ENCODE data around the gene RABGAP1. TPM values are rescaled to one million over a fixed set of nuclear protein-coding genes. Genes with fewer than 3 reads are reported as not detected.

The RABGAP1 gene
- total RNA-seq, 1 experiment from 2014 or later = 64.0 TPM

GRCh38 chr9:123120953-123121352 is 180.1 kb downstream of the RABGAP1 start:
- TF ChIP-seq CTCF (conservative IDR thresholded peaks at IDR 0.05; ENCODE audit: low read depth, low read length) (no peak), EZH2 (IDR thresholded peaks at IDR 0.05; ENCODE audit: borderline replicate concordance, low read depth, low read length, poor library complexity, severe bottlenecking) (no peak)
- Histone ChIP-seq H3K4me1 (ENCODE audit: insufficient read depth, low read length, poor library complexity, severe bottlenecking) (peaks cover 21% of the 10 kb centered on the region), H3K4me3 (ENCODE audit: low read depth, low read length, poor library complexity, severe bottlenecking) (no peak overlapping the region), H3K27me3 (replicated peaks; ENCODE audit: insufficient read depth, low read depth, low read length, poor library complexity) (no peaks in the 10 kb centered on the region), H3K36me3 (ENCODE audit: insufficient read depth, low read length, poor library complexity, severe bottlenecking) (peaks cover 2% of the 10 kb centered on the region), H3K9me3 (ENCODE audit: low read depth, low read length, poor library complexity, severe bottlenecking) (no peaks in the 10 kb centered on the region), H3K27ac (ENCODE audit: low read depth, low read length, poor library complexity, severe bottlenecking) (no peak overlapping the region)
- CTCF ChIA-PET = no interaction called here
- BruUV-seq (replicated peaks) = no TSS peak
- DNase-seq (ENCODE audit: low spot score) = no peak
- POLR2A ChIA-PET (ENCODE audit: low non-redundant PET) = no interaction called here
- intact Hi-C loops (cut with micrococcal nuclease; ENCODE audit: unreplicated experiment) = no loop called here

GRCh38 chr9:123121457-123121856 is 180.6 kb downstream of the RABGAP1 start:
- TF ChIP-seq CTCF (conservative IDR thresholded peaks at IDR 0.05; ENCODE audit: low read depth, low read length) (no peak), EZH2 (IDR thresholded peaks at IDR 0.05; ENCODE audit: borderline replicate concordance, low read depth, low read length, poor library complexity, severe bottlenecking) (no peak)
- no peaks in the 10 kb centered on the region for H3K27me3 ChIP-seq (replicated peaks; ENCODE audit: insufficient read depth, low read depth, low read length, poor library complexity)
- no TSS peak for BruUV-seq (replicated peaks)

GRCh38 chr9:123127512-123128075 is 186.8 kb downstream of the RABGAP1 start:
- H3K4me3 ChIP-seq (ENCODE audit: low read depth, low read length, poor library complexity, severe bottlenecking) = no peak overlapping the region
- no TSS peak for BruUV-seq (replicated peaks)
- ChIA-PET POLR2A (ENCODE audit: low non-redundant PET) (no interaction called here), CTCF (no interaction called here)
- TF ChIP-seq EZH2 (IDR thresholded peaks at IDR 0.05; ENCODE audit: borderline replicate concordance, low read depth, low read length, poor library complexity, severe bottlenecking) (no peak), CTCF (conservative IDR thresholded peaks at IDR 0.05; ENCODE audit: low read depth, low read length) (no peak)
- H3K27ac ChIP-seq (ENCODE audit: low read depth, low read length, poor library complexity, severe bottlenecking) = no peak overlapping the region
- H3K9me3 ChIP-seq (ENCODE audit: low read depth, low read length, poor library complexity, severe bottlenecking) = no peaks in the 10 kb centered on the region
- no peaks in the 10 kb centered on the region for H3K4me1 ChIP-seq (ENCODE audit: insufficient read depth, low read length, poor library complexity, severe bottlenecking)
- DNase-seq (ENCODE audit: low spot score) = no peak
- intact Hi-C loops (cut with micrococcal nuclease; ENCODE audit: unreplicated experiment) = no loop called here
- no peaks in the 10 kb centered on the region for H3K27me3 ChIP-seq (replicated peaks; ENCODE audit: insufficient read depth, low read depth, low read length, poor library complexity)
- peaks cover 31% of the 10 kb centered on the region for H3K36me3 ChIP-seq (ENCODE audit: insufficient read depth, low read length, poor library complexity, severe bottlenecking)

More at GRCh38 chr9:123121457-123121856, 180.6 kb downstream of the RABGAP1 start:
- intact Hi-C loops (cut with micrococcal nuclease; ENCODE audit: unreplicated experiment) = no loop called here
- no peak for DNase-seq (ENCODE audit: low spot score)
- no peaks in the 10 kb centered on the region for H3K36me3 ChIP-seq (ENCODE audit: insufficient read depth, low read length, poor library complexity, severe bottlenecking)
- no peak overlapping the region for H3K4me3 ChIP-seq (ENCODE audit: low read depth, low read length, poor library complexity, severe bottlenecking)
- CTCF ChIA-PET = no interaction called here
- no peaks in the 10 kb centered on the region for H3K9me3 ChIP-seq (ENCODE audit: low read depth, low read length, poor library complexity, severe bottlenecking)
- H3K4me1 ChIP-seq (ENCODE audit: insufficient read depth, low read length, poor library complexity, severe bottlenecking) = peaks cover 21% of the 10 kb centered on the region
- H3K27ac ChIP-seq (ENCODE audit: low read depth, low read length, poor library complexity, severe bottlenecking) = no peak overlapping the region
- POLR2A ChIA-PET (ENCODE audit: low non-redundant PET) = no interaction called here

Measured in A673 (cell line).